Stimulated activated CD4-positive, alpha-beta T cell treated with anti-CD3 and anti-CD28 coated beads, TNF-alpha, amount 100 ng/mL, for 48 hours (primary cell): Measurements from ENCODE around the gene LENG9.

Source experiments
- DNase-seq, 3 donors: peaks; one replicate each; pipeline ENCODE4 v3.0.0-alpha.2; 2020; ENCODE audit warnings: low read depth in 3 of 3

Gene LENG9

DNA sequence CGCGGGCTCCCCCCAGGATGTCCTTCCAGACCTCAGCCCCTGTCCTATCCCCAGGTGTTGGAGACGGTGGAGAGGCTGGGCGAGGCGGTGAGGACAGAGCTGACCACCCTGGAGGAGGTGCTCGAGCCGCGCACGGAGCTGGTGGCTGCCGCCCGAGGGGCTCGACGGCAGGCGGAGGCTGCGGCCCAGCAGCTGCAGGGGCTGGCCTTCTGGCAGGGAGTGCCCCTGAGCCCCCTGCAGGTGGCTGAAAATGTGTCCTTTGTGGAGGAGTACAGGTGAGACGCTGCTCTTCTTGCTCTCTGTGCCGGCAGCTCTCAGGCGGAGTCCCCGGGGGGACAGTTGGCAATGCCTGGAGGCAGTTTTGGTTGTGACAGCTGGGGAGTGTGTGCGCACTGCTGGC, 41.4 kb downstream of the LENG9 start:
- no peak for DNase-seq

DNA sequence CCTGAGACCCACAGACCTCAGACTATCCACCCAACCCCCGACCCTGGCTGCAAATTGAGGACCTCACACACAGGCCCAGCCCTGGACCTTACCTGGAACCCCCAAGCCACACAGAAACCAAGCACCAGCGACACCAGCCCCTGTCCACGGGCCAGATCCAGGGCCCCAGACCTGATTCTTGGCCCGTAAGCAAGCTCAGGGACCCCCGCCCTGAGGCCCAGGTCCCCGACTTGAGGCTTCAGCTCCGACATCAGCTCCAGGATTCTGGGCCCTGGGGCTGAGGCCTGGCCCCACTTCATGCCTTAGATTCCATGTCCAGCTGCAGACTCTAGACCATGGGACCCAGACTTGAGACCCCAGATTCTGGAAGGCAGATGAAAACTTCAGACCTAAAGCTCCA, 42.1 kb downstream of the LENG9 start:
- DNase-seq: no peak

DNA sequence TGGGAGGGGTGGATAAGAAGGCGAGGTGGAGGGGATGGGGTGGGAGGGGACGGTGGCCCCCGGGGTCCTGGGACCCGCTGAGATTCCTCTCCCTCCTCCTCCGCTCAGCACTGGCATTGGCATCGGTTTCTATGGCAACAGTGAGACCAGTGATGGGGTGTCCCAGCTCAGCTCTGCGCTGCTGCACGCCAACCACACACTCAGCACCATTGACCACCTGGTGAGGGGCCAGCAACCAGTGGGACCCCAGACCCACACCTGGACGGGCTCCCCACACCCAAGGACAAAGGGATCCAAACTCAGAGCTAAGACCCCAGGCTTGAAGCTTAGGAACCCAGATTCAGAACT, 42.4 kb downstream of the LENG9 start:
- no peak for DNase-seq

DNA sequence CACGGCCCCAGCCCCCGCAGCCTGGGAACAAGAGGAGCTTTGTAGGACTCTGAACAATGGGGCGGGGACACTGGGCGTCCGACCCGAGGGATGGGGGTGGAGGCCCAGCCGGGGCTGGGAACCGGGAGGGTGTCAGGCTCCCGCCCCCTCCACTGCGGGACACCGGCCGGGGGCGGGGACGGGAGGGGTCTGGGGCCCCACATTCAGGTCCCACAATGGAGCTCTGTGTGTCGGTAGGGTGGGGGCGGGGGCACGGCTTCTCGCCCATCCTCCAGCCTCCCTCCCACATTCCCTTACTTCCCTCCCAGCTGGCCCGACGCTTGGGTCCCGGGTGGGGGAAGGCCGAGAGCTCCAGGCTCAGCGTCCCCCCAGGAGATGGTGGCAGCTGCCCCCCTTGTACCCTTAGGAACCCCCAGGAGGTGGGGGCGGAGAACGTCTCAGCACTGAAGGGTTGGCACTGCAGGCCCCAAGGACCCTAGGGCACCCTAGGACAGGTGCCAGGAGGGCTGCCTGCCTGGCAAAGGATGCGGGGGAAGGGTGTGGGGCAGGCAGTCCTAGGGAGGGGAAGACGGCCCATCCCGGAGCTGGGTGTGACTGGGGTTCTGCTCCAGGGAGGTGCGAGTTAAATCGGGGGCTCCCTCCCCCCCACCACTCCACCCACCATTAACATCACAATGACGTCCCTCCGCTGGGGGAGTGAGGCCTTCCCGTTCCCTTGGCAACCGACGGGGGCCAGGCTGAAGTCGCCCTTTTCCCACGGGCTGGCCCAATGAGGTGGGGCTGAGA, 43.0 kb downstream of the LENG9 start:
- DNase-seq: no peak

DNA sequence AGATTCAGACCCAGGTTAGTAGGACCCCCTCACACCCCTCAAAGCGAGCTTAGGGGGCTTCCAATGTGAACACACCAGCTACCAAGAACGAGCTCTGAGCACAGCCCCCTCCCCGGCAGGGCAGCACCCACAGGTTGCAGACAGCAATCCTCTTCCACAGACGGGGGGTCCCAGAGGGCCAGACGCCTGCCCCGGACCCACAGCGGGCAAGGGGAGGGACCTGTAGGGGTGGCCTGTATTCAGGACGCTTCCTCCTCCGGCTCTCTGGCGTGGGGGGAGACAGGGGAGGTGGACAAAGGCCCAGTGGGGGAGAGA, 43.6 kb downstream of the LENG9 start:
- no peak for DNase-seq

DNA sequence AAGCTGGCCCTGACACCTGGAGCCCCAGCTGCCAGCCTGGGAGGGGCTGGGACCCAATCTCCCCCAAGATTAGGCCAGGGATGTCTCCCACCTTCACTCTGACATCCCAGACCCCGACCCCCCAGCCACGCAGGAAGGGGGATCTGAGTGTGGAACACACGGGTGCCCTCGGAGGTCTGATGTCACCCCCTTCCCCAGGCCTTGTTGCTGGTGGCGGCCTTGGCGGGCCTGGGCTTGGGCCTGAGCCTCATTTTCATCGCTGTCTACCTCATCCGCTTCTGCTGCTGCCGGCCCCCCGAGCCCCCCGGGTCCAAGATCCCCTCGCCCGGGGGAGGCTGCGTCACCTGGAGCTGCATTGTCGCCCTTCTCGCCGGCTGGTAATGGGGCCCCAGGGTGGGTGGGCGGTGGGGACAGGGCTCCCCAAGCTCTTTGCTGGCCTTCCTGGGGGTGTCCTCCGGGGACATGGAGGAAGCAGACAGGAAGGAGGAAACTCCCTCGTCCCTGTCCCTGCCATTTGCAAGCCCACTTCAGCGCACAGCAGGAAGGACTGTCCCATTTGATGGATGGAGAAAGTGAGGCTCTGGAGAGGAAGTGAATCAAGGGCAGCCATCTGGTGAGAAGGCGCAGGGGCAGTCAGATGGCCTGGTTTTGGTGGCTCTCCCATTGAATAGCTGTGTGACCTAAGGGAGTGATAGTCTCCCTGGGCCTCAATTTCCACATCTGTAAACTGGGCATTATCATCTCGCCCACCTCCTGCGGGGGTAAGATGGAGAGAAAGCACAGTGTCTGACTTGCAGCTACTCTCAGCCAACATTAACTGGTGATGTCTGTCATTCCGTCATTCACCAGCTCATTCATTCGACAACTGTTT, 44.4 kb downstream of the LENG9 start:
- no peak for DNase-seq

DNA sequence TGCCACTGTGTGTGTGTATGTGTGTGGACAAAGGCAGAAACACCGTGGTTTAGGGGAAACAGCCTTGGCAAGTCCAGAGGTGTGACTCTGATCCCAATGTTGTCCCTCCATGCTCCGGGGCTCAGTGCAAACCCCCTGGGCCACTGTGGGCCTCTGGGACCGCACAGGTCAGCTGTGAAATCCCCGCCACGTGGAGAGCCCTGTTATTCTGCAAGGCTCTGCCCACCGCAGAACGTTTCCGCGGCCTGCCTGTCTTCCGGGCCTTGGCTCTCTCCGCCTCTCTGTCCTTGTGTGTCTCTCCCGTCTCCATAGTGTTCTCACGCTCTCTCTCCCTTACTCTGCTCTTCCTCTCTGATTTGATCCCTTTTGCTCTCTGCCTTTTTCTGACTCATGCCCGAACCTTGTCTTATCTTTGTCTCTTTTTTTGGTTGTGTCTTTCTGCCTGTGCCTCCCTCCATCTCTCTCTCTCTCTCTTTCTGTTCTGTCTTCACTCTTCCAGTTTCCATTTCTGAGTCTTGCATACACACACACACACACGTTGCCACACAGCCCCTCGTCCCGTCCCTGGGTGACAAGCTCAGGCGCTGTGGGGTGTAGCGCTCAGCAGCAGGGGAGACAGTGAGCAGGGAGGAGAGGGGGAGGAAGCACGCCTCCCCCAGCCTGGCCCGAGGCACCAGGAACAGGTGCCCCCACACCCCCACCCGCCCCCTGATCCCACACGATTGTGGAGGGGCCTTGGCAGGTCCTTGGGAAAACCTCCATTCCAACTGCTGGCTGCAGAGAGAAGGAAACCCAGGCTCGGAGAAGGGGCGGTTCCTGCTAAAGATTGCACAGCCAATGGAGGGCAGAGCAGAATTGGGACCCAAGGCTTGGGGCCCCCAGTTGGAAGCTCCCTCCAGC, 45.3 kb downstream of the LENG9 start:
- DNase-seq: no peak

DNA sequence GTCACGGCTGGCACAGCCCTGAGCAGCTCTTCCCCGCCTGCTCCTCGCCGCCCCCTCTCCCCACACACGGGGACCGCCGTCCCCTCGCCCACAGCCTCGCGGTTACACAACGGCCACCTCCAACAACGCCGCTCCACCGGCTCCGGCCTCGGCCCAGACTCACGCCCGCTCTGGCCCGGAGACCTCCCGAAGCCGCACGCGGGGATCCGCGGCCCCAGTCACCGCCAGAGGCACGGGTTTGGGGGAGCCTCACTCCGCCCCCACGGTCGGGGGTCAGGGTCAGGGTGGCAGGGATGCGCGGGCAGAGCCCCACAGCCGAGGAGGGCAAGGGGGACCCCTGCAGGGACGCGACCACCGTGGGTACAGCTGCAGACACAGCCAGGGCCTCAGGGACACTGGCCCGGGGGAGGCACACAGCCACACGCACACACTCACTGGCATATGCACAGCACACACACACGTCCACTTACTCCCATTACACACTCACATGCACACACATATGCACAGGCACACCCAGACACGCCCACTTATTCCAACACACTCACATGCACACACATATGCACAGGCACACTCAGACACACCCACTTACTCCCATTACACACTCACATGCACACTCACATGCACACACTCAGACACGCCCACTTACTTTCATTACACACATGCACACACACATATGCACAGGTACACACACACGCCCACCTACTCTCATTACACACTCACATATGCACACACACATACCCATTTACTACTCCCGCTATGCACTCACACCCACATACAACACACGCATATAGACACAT, 46.7 kb downstream of the LENG9 start:
- DNase-seq: no peak

DNA sequence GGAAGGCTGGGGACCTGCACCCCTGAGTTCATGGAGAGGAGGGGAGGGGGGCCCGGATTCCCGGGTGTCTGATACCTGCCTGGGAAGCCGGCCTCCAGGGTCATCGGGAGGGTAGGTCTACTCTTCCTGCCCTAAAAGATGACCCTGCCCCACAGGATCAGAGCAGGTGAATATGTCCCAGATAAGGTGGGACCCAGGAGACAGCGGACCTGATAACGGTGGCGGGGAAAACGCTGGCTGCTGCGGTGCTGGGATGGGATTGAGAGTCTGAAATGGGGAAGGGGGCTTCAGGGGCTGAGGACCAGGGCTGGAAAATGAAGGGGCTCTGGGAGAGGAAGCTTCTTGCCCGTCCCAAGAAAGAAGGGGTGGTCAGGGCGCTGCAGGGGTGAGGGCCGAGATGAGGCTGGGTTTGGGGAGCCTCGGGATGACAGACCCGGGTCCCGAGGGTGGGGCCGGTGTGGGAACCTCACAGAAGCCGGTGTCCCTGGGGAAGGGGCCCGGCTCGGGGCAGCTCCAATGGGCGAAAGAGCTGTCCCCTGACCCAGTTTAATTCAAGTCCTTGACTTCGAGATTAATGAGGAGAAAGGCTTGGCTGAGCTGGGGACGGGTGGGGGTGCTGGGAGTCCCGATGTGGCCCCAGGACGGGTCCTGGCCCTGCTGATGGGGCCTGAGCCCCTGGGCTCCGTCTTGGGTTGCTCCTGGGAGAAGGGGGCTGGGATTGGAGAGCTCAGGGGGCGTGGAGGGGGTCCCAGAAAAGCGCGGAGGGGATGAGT, 47.5 kb downstream of the LENG9 start:
- DNase-seq: no peak

DNA sequence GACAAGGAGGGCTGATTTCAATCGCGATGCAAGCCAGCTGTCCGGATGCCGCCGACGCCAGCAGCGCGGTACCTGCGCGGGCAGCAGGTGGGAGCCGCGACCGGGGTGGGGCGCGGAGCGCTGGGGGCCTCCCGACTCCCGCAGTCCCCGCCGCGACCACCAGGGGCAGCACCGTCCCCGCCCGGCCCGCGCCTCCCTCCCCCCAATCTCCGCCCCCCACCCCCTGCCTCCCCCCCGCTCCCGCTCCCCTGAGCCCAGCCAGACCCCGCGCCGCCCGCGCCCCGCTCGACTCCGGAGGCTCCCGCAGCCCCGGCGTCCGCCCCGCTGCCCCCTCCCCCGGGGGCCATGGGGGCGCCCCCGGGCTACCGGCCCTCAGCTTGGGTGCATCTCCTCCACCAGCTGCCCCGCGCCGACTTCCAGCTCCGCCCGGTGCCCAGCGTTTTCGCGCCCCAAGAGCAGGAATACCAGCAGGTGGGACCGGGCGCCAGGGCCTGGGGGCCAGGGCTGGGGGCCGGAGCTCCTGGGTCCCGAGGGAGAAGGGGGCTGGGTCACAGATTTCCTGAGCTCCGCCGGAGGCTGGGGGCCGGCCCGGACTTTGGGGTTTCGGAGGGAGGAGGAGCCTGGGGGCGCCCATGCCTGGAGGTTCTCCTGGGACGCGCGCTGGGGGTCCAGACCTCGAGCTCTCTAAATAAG, 48.2 kb downstream of the LENG9 start, which contains the start of gene TTYH1:
TSS of gene TTYH1 (plus strand) at position 257 of the 693 bp plus-strand sequence. CDS start at position 346, 89 bp downstream.
- DNase-seq: peak in 1 of 3 donors; percentile 32

DNA sequence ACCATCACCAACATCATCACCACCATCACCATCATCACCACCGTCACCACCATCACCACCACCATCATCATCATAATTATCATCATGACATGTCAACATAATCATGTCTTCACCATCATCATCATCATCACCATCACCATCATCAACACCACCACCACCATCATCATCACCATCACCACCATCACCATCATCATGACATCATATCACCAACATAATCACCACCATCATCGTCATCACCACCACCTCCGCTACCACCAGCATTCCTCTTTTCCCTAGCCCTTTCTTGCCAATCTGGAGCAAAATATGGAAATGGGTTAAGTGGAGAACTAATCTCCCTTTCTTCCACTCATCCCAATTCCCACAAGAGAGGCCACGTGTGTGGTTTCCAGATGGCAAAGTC, 49.4 kb downstream of the LENG9 start:
- no peak for DNase-seq

DNA sequence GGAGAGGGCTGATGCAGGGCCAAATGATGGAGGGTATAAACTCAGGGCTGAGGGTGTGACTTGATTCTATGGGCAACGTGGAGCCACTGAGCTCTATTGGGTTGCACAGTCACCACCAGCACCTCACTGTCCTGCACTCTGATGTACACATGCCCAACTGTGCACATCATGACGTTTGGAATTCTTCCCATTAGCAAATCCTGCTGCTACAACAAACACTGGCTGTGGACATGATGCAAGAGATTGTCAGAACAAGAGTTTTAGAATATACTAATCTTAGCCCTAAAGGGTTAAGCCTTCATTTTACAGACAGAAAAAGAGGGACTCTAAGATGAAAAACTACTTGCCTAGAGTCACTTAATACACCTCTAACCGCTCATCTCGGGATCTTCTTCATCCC, 50.7 kb downstream of the LENG9 start:
- DNase-seq: no peak
